HG03095 (cell line): ENCODE results near the gene ICA1L.

Source experiments
- ATAC-seq: cut with Tn5 transposase; IDR thresholded peaks from one replicate; pipeline ENCODE4 v1.9.1; 2021; ENCODE audit warnings: moderate library complexity; ENCODE audit not compliant: unreplicated experiment

ICA1L gene

DNA sequence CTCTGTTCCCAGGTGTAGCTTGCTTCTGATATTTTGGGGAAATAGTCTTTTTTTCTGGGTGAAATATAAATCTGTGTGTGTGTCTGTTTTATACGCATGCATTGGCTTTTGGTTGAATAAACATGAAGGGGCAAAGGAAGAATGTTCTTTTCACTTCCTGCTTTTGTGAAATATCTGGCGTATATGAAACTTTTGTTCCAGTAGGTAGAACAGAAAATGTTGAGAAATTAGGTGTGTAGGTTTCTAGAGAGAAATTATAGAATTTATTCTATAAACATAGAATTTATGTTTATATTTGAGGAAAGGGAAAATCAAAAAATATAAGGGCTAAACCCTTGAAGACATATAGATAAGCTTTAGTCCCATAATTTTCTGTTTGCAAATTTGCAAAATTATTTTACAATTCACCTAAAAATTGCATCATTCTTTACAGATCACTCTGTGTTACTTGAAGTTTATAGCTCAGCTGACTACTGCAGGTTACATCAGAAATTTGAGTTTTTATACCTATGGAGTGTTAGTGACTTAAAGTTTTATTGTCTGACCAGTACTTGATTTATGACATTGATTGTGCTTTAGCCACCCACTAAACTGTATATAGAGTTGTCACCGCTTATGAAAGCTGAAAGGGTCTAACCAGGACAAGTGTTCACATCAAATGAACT, 120.7 kb downstream of the ICA1L start:
- ATAC-seq: no peak

GRCh38 chr2:202749477-202749876, 122.1 kb downstream of the ICA1L start:
- no peak for ATAC-seq

GRCh38 chr2:202743613-202744012, 128.0 kb downstream of the ICA1L start:
- no peak for ATAC-seq

GRCh38 chr2:202736826-202737225, 134.7 kb downstream of the ICA1L start:
- ATAC-seq: no peak

- no peak for ATAC-seq
Observed at GRCh38 chr2:202726070-202726469, 145.5 kb downstream of the ICA1L start.

DNA sequence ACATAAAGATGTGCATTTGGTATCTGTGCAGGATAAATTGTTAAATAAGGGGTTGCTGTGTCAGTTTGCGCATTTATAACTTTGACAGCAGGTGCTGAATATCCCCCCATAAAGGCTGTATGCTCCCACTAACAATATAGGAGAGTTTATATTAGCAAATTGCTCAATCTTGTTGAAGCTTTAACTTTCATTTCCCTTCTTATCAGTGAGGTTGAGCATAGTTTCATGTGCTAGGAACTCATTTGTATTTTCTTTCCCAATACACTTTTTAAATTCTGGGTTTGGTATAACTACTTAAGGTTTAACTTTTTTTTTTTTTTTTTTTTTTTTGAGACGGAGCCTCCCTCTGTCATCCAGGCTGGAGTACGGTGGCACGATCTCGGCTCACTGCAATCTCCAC, 147.8 kb downstream of the ICA1L start:
- no peak for ATAC-seq
